Activated CD8-positive, alpha-beta memory T cell treated with anti-CD3 and anti-CD28 coated beads, Interleukin-2, amount 50 U/mL, for 1 hour (primary cell): ENCODE measurements around the gene SV2C.
"Not testable (repeated sequence)": the region's sequence is repeated elsewhere in the genome, so short reads cannot be mapped to it uniquely, and the experiment has no call there.

Experiments used
- DNase-seq: peaks from one replicate; pipeline ENCODE4 v3.0.0-alpha.2; 2020; ENCODE audit errors: extremely low read depth

Gene SV2C

DNA sequence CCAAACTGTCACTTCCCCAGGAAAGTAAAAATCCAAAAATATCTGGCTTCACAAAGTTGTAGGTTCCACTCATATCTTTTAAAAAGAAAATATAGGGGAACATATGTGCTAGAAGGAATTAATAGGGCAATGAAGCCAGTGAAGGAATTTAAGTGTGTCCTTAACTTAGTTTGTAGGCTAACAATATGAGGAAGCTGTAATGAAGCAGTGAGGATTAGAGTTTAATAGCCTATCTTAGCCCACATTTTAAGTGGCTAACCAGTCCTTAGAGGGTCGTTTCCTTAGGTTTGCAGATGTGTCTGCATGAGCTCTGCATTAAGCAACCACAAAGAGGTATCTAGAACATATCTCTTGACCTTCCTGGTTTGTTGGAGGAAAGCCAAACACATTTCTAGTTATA is 218.7 kb downstream of the SV2C start:
- not testable (repeated sequence) for DNase-seq

- not testable (repeated sequence) for DNase-seq
Observed at GRCh38 chr5:76302661-76303060, 219.5 kb downstream of the SV2C start.

DNA sequence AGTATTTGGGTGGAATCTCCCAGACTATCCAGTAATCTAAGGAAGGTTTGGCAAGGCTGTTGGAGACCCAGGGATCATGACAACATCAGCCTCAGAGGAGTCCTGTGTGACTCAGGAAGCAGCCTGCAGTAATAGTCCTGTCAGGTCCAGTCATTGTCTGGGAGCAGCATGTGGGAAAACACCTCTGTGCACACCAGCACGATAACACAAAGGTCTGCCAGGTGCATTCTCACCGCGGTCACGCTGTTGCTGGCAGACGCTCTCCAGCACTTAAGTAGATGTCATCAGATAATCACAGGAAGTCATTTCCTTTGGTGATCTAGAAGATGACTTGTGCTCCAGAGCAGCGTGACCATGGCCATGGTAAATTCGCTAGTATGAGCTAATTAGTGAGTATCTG is 220.7 kb downstream of the SV2C start:
- DNase-seq: no peak

GRCh38 chr5:76305269-76305668 is 222.1 kb downstream of the SV2C start:
- DNase-seq: no peak

GRCh38 chr5:76305775-76306174 is 222.6 kb downstream of the SV2C start:
- DNase-seq: no peak

DNA sequence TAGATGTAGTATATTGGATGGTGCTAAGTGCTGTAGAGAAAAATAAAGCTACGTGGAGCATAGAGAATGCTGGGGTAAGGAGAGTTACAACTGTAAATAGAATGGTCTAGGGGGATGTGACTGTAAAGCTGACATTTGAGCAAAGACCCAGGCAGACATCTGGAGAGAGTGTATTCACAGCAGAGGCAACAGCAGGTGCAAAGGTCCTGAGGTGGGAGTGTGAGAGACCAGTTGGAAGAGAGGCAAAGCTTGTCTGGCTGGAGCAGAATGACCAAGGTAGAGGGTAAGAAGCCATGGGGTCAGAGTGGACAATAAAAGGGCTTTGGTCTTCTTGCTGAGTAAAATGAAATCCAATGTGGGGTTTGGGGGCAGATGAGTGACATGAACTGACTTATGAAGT is 227.0 kb downstream of the SV2C start:
- DNase-seq: no peak

DNA sequence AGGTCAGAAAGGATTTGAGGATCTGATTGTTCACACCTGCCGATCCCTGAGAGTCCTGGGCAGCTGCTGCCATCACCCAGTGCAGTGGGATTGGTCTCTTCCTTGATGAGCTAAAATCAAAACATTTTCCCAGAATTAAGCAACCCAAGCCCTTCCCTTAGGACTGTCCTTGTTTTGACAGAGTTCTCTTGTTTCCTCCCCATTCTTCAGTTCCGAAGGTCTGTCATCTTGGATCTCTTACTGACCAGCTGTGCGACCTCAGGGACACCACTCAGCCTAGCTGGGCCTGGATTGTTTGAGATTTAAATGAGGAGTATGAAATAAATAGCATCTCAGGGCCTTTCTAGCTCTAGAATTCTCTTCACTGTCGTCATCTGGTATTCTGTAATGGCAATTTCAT is 229.6 kb downstream of the SV2C start:
- no peak for DNase-seq

DNA sequence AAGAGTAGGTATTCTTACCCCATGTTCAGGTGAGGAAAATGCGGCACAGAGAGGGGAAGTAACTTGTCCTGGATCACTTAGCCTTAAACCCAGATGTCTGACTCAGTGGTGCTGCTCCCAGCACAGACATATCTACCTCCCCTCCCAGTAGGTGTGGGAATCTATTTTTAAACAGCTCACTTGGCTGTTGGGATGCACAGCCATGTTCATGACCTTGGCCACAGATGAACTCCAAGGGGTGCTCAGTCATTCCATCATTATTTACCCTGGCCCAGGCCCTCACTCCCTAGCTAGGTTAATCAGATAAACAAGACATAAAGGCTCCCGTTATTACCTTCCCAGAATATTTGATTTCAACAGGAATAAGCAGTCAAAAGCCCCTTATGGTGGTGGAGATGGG is 231.5 kb downstream of the SV2C start:
- DNase-seq: no peak

DNA sequence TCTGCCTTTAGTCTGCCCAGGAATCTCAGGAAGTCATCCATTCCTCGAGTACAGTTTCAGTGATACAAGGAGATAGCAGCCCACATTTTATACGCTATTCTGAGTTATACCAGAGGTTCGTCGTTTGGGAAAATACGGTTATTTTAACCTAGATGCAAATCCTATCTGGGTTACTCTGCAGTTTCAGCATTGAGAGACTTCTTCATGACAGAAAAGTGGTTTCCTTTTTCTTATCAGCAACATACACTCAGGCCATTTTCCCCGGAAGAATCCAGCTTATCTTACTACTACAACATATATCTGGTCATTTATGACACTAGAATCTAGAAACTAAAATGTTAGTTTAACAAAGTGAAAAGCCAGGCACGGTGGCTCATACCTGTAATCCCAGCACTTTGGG is 236.5 kb downstream of the SV2C start:
- DNase-seq: no peak

DNA sequence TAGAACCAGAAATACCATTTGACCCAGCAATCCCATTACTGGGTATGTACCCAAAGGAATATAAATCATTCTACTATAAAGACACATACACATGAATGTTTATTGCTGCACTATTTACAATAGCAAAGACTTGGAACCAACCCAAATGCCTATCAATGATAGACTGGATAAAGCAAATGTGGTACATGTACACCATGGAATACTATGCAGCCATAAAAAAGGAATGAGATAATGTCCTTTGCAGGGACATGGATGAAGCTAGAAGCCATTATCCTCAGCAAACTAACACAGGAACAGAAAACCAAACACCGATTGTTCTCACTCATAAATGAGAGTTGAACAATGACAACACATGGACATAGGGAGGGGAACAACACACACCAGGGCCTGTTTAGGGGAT is 240.3 kb downstream of the SV2C start:
- DNase-seq: not testable (repeated sequence)

DNA sequence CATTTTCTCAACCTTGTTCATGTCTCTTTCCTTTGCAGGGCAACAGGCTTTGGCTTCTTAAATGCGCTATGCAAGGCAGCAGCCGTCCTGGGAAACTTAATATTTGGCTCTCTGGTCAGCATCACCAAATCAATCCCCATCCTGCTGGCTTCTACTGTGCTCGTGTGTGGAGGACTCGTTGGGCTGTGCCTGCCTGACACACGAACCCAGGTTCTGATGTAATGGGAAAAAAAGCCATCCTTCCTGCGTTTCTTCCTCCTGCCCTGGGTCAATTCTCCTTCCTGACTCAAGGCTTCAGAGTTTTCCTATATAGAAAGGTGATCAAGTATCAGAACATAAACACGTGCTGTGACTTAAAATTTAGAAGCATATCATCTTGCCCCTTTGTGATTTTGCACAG is 242.1 kb downstream of the SV2C start:
- DNase-seq: no peak

GRCh38 chr5:76325876-76326491 is 242.8 kb downstream of the SV2C start:
- DNase-seq: no peak

DNA sequence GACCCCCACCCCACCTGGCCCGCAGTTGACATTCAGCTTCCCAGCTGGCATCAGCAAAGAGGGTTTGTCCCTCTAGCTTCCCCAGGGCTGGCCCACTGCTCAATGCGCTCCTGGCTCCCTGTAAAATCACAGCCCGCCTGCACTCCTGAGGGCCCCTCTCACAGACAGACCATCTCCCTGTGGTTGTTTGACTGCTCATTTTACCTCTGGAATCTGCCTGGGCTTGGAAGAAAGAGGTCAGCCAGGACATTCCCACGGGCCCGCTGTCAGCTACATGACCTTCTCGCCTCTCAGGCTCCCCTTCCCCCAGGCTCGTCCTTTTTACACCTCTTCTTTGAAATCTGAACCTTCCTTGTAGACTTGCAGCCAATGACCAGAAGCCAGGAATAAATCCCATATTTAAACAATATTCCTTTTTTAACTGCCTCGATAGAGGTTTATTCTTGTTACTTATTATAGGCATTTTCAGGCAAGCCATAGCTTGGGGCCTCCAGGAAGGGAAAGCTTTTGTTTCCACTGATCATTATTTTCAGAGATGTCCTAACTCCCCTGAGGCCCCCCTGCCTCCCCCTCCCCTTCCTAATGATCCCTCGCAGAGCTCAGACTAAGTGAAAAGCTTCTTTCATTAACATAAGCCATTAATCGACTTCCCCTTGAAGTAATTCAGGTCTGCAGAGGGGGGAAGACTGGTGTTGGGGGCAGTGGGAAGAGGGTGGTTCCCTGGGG is 243.6 kb downstream of the SV2C start:
- DNase-seq: no peak

GRCh38 chr5:76329346-76329745 is 246.2 kb downstream of the SV2C start:
- DNase-seq: no peak

DNA sequence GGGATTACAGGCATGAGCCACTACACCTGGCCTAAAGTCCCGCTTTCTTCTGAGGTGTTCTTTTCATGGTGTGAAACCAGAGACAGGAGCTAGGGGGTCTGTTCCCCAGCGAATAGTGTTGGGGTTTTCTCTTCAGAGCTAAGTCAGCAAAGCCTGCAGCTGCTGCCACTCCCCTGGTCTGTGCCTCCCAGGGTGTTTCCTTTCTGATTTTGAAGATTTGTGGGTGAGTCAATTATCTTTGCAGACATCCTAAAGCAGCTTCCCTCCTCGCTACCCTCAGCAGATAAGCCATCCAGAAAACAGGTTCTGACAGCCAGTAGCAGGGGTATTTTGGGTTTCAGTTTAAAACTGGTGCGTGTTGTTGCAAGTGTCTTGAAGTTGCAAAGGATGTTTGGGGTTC is 247.9 kb downstream of the SV2C start:
- no peak for DNase-seq

- DNase-seq: no peak
Observed at GRCh38 chr5:76332102-76332501, 248.9 kb downstream of the SV2C start.

DNA sequence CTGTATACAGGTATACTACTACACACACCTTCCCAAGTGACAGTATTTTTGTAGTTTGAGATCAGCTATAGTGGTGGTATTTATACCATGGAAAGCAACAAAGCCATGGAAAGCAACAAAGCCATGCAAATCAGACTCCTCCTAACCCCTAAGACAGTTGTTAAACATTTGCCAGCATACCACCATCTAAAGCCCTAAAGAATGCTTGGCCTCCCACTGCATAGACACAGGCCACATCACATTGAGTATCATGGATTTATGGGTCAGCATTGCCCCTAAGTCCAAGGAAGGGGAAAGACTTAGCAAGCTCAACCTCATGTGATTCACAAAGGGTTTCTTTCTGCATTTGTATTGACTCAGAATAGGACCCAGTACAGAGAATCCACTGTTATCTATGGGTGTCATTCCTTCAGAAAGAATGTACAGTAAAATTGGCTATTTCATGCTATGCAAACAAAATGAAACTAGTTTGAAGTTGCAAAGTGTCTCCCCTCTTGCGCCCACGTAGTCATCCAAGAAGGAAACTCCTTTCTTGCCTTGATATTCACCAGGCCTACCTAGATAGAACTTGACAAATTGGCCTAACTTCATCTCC is 249.5 kb downstream of the SV2C start:
- no peak for DNase-seq

- DNase-seq: no peak
Observed at GRCh38 chr5:76333571-76333970, 250.4 kb downstream of the SV2C start.

DNA sequence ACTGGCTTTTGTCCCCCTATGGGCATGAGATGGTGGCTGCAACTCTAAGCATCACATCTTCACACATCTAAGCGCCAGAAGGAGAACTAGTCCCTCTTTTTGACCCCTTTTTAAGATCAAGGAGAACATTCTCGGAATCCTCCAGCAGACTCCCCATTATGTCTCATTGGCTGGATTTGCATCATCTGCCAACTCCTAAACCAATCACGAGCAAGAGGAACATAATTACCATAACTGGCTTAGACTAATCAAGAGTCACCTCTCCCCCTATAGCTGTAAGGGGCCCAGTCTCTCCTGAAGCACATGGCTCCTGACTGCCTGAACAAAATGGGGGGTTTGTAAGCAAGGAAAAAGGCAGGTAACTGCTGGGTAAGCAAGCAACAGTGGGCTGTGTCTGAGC is 251.4 kb downstream of the SV2C start:
- no peak for DNase-seq

DNA sequence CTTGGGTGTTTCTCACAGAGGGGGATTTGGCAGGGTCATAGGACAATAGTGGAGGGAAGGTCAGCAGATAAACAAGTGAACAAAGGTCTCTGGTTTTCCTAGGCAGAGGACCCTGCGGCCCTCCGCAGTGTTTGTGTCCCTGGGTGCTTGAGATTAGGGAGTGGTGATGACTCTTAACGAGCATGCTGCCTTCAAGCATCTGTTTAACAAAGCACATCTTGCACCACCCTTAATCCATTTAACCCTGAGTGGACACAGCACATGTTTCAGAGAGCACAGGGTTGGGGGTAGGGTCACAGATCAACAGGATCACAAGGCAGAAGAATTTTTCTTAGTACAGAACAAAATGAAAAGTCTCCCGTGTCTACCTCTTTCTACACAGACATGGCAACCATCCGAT is 252.3 kb downstream of the SV2C start:
- not testable (repeated sequence) for DNase-seq

DNA sequence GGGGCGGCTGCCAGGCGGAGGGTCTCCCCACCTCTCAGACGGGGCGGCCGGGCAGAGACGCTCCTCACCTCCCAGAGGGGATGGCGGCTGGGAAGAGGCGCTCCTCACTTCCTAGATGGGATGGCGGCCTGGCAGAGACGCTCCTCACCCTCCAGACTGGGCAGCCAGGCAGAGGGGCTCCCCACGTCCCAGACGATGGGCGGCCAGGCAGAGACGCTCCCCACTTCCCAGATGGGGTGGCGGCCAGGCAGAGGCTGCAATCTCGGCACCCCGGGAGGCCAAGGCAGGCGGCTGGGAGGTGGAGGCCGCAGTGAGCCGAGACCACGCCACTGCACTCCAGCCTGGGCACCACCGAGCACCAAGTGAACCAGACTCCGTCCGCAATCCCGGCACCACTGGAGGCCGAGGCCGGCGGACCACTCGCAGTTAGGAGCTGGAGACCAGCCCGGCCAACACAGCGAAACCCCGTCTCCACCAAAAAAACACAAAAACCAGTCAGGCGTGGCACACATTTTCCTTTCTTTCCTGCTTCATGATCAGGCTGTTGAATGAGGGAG is 253.1 kb downstream of the SV2C start:
- not testable (repeated sequence) for DNase-seq

- DNase-seq: no peak
Observed at GRCh38 chr5:76337953-76338451, 254.8 kb downstream of the SV2C start.

- no peak for DNase-seq
Observed at GRCh38 chr5:76339919-76340318, 256.7 kb downstream of the SV2C start.
